Measurements from ENCODE around the gene CUL5.

- TF ChIP-seq SP1 (IDR thresholded peaks at IDR 0.05) (no peak), SUZ12 (IDR thresholded peaks at IDR 0.05) (no peak)
These were observed 53.6 kb downstream of the CUL5 start for GRCh38 chr11:108062336-108062735.

All from HEK293T (cell line).